ENCODE measurements around the gene HADHA.

DNA sequence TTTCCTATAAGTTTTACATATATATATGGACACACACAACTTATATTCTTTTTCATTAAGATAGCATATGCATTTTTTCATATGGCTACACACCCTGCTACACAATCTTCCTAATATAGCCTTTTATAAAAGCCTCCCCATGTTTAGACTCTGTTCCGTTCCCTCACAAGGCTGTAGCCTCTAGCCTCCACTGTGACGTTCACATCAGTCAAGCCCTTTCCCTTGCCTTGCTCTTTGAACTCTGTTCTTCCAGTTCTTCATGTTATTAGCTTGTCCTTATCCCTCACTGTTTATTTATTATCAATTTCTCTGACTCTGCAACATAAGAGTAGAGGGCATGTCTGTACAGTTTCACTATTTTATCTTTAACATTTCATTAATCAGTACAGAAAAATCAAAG is 39.2 kb upstream of the HADHA start:
- TF ChIP-seq, protein P1, sequence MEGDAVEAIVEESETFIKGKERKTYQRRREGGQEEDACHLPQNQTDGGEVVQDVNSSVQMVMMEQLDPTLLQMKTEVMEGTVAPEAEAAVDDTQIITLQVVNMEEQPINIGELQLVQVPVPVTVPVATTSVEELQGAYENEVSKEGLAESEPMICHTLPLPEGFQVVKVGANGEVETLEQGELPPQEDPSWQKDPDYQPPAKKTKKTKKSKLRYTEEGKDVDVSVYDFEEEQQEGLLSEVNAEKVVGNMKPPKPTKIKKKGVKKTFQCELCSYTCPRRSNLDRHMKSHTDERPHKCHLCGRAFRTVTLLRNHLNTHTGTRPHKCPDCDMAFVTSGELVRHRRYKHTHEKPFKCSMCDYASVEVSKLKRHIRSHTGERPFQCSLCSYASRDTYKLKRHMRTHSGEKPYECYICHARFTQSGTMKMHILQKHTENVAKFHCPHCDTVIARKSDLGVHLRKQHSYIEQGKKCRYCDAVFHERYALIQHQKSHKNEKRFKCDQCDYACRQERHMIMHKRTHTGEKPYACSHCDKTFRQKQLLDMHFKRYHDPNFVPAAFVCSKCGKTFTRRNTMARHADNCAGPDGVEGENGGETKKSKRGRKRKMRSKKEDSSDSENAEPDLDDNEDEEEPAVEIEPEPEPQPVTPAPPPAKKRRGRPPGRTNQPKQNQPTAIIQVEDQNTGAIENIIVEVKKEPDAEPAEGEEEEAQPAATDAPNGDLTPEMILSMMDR (conservative IDR thresholded peaks at IDR 0.05; ENCODE audit: low read length) = no peak
- TF ChIP-seq EZH2phosphoT487 (IDR thresholded peaks at IDR 0.05; ENCODE audit: borderline replicate concordance, low read depth, low read length) = no peak

Data from OCI-LY7 (cell line).